Measurements from ENCODE around the gene KLHL3.
"Not testable (repeated sequence)": the region's sequence is repeated elsewhere in the genome, so short reads cannot be mapped to it uniquely, and the experiment has no call there.

Gene KLHL3

GRCh38 chr5:137646761-137647160 lies 89.1 kb downstream of the KLHL3 start:
- Histone ChIP-seq H3K9me3 (peaks cover 4% of the 10 kb centered on the region), H3K36me3 (peaks cover 4% of the 10 kb centered on the region; the same call in 1 of the 2 replicates), H4K20me1 (no peaks in the 10 kb centered on the region), H3K27me3 (no peaks in the 10 kb centered on the region), H3K9ac (no peak overlapping the region), H3K4me1 (no peaks in the 10 kb centered on the region), H3K4me2 (no peak overlapping the region), H3K4me3 (no peak overlapping the region), H3K27ac (no peak overlapping the region)
- TF ChIP-seq Cebpa-rat (IDR thresholded peaks at IDR 0.05) = no peak

GRCh38 chr5:137643081-137643480 lies 92.8 kb downstream of the KLHL3 start:
- H4K20me1 ChIP-seq, H3K27ac ChIP-seq, H3K27me3 ChIP-seq, H3K4me3 ChIP-seq, H3K4me2 ChIP-seq, H3K9me3 ChIP-seq, H3K36me3 ChIP-seq, H3K4me1 ChIP-seq, H3K9ac ChIP-seq: not testable (repeated sequence)

GRCh38 chr5:137642091-137642490 lies 93.8 kb downstream of the KLHL3 start:
- H3K36me3 ChIP-seq = peaks cover 7% of the 10 kb centered on the region
- no peak for TF ChIP-seq Cebpa-rat (IDR thresholded peaks at IDR 0.05)
- H3K27me3 ChIP-seq = no peaks in the 10 kb centered on the region

GRCh38 chr5:137641148-137641547 lies 94.7 kb downstream of the KLHL3 start:
- TF ChIP-seq Cebpa-rat (IDR thresholded peaks at IDR 0.05) = no peak
- Histone ChIP-seq H3K9me3 (peaks cover 15% of the 10 kb centered on the region), H3K27ac (no peak overlapping the region)

More at GRCh38 chr5:137642091-137642490, 93.8 kb downstream of the KLHL3 start:
- H3K4me1 ChIP-seq = no peaks in the 10 kb centered on the region
- peaks cover 15% of the 10 kb centered on the region for H3K9me3 ChIP-seq
- H3K4me3 ChIP-seq = no peak overlapping the region
- H4K20me1 ChIP-seq = no peaks in the 10 kb centered on the region
- no peak overlapping the region for H3K4me2 ChIP-seq
- H3K9ac ChIP-seq = no peak overlapping the region
- no peak overlapping the region for H3K27ac ChIP-seq

GRCh38 chr5:137639645-137640044 lies 96.2 kb downstream of the KLHL3 start:
- no peak overlapping the region for H3K27ac ChIP-seq
- H3K36me3 ChIP-seq = peaks cover 9% of the 10 kb centered on the region
- H3K4me3 ChIP-seq = no peak overlapping the region
- no peaks in the 10 kb centered on the region for H3K4me1 ChIP-seq
- H3K9me3 ChIP-seq = peaks cover 11% of the 10 kb centered on the region
- H3K4me2 ChIP-seq = no peak overlapping the region
- no peak for TF ChIP-seq Cebpa-rat (IDR thresholded peaks at IDR 0.05)
- H3K27me3 ChIP-seq = no peaks in the 10 kb centered on the region
- no peaks in the 10 kb centered on the region for H4K20me1 ChIP-seq
- no peak overlapping the region for H3K9ac ChIP-seq

More at GRCh38 chr5:137641148-137641547, 94.7 kb downstream of the KLHL3 start:
- Histone ChIP-seq H3K36me3 (peaks cover 9% of the 10 kb centered on the region), H4K20me1 (no peaks in the 10 kb centered on the region), H3K27me3 (no peaks in the 10 kb centered on the region), H3K4me1 (no peaks in the 10 kb centered on the region), H3K9ac (no peak overlapping the region), H3K4me3 (no peak overlapping the region), H3K4me2 (no peak overlapping the region)

- H3K4me1 ChIP-seq = no peaks in the 10 kb centered on the region
- H3K27ac ChIP-seq = no peak overlapping the region
- no peaks in the 10 kb centered on the region for H4K20me1 ChIP-seq
- H3K4me3 ChIP-seq = no peak overlapping the region
- TF ChIP-seq Cebpa-rat (IDR thresholded peaks at IDR 0.05) = no peak
- peaks cover 9% of the 10 kb centered on the region for H3K36me3 ChIP-seq
- no peak overlapping the region for H3K9ac ChIP-seq
- H3K9me3 ChIP-seq = peaks cover 11% of the 10 kb centered on the region
- no peaks in the 10 kb centered on the region for H3K27me3 ChIP-seq
- no peak overlapping the region for H3K4me2 ChIP-seq
These were observed 97.0 kb downstream of the KLHL3 start for GRCh38 chr5:137638841-137639240.

- no peaks in the 10 kb centered on the region for H3K27me3 ChIP-seq
- no peak overlapping the region for H3K27ac ChIP-seq
- no peak overlapping the region for H3K4me2 ChIP-seq
- H3K4me3 ChIP-seq = no peak overlapping the region
- H3K36me3 ChIP-seq = peaks cover 9% of the 10 kb centered on the region
- H4K20me1 ChIP-seq = no peaks in the 10 kb centered on the region
- H3K4me1 ChIP-seq = no peaks in the 10 kb centered on the region
- no peak overlapping the region for H3K9ac ChIP-seq
- no peak for TF ChIP-seq Cebpa-rat (IDR thresholded peaks at IDR 0.05)
- peaks cover 11% of the 10 kb centered on the region for H3K9me3 ChIP-seq
These were observed 98.8 kb downstream of the KLHL3 start for GRCh38 chr5:137636830-137637714.

- Histone ChIP-seq H3K27ac (no peak overlapping the region), H3K9me3 (peaks cover 11% of the 10 kb centered on the region), H3K4me2 (no peak overlapping the region), H3K27me3 (no peaks in the 10 kb centered on the region), H4K20me1 (no peaks in the 10 kb centered on the region), H3K9ac (no peak overlapping the region), H3K4me3 (no peak overlapping the region), H3K36me3 (peaks cover 9% of the 10 kb centered on the region), H3K4me1 (no peaks in the 10 kb centered on the region)
- TF ChIP-seq Cebpa-rat (IDR thresholded peaks at IDR 0.05) = no peak
These were observed 99.8 kb downstream of the KLHL3 start for GRCh38 chr5:137636099-137636498.

GRCh38 chr5:137635521-137635921 lies 100.4 kb downstream of the KLHL3 start:
- no peak for TF ChIP-seq Cebpa-rat (IDR thresholded peaks at IDR 0.05)
- Histone ChIP-seq H3K4me1 (no peaks in the 10 kb centered on the region), H3K36me3 (peaks cover 9% of the 10 kb centered on the region), H3K27ac (no peak overlapping the region), H3K27me3 (no peaks in the 10 kb centered on the region), H3K9me3 (peaks cover 11% of the 10 kb centered on the region), H3K4me3 (no peak overlapping the region), H3K9ac (no peak overlapping the region), H3K4me2 (no peak overlapping the region), H4K20me1 (no peaks in the 10 kb centered on the region)

- TF ChIP-seq Cebpa-rat (IDR thresholded peaks at IDR 0.05) = no peak
- H3K9ac ChIP-seq = no peak overlapping the region
- H3K36me3 ChIP-seq = peaks cover 9% of the 10 kb centered on the region
- no peak overlapping the region for H3K4me2 ChIP-seq
- no peak overlapping the region for H3K4me3 ChIP-seq
- H3K27ac ChIP-seq = no peak overlapping the region
- no peaks in the 10 kb centered on the region for H3K4me1 ChIP-seq
- no peaks in the 10 kb centered on the region for H3K27me3 ChIP-seq
- peaks cover 11% of the 10 kb centered on the region for H3K9me3 ChIP-seq
- no peaks in the 10 kb centered on the region for H4K20me1 ChIP-seq
These were observed 102.0 kb downstream of the KLHL3 start for GRCh38 chr5:137633896-137634295.

All from BLaER1 (cell line).